ENCODE data around the gene PTH2R.

Gene PTH2R

DNA sequence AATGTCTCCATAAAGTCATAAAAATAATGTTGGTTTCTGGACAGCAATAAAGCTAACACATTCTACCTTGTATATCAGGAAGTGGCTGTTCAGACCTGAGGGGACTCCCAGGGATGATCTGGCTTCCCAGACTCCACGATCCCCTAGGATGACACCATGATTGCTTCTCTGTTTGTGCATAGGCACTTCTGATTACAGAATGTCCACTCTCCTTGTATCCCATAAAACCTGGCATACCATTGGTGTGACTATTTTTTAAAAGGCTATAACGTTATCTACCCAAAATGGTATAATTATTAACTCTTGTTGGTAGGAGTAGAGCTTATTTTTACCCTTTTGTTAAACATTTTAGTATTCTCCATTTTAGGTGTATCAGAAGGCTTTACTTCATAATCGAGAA lies 57.1 kb downstream of the PTH2R start:
- H2BK120ac ChIP-seq (ENCODE audit: insufficient read depth, low read length, poor library complexity): no peak overlapping the region
- no peak overlapping the region for H3K4me3 ChIP-seq (ENCODE audit: low read depth, low read length)
- no peak overlapping the region for H4K8ac ChIP-seq (ENCODE audit: low read depth, low read length)
- H2AK5ac ChIP-seq (ENCODE audit: low read length): no peak overlapping the region
- no peaks in the 10 kb centered on the region for H3K27me3 ChIP-seq (ENCODE audit: insufficient read depth, low read length)
- H3K4me1 ChIP-seq (ENCODE audit: control insufficient read depth in 1 of 2, insufficient read depth in 2 of 2, low read length in 2 of 2): no peaks in the 10 kb centered on the region
- H3K27ac ChIP-seq (ENCODE audit: low read depth, low read length): no peak overlapping the region
- H3K9me3 ChIP-seq (ENCODE audit: insufficient read depth, low read depth, low read length): no peaks in the 10 kb centered on the region
- H4K12ac ChIP-seq (ENCODE audit: low read depth, low read length): no peak overlapping the region
- H3K9ac ChIP-seq (ENCODE audit: low read length): no peak overlapping the region
- no peaks in the 10 kb centered on the region for H3K79me1 ChIP-seq (ENCODE audit: low read length)
- no peak overlapping the region for H3K14ac ChIP-seq (ENCODE audit: low read length)
- no peak overlapping the region for H3K4me2 ChIP-seq (ENCODE audit: low read length)
- H2AFZ ChIP-seq (ENCODE audit: insufficient read depth, low read length, poor library complexity): no peak overlapping the region
- H3K4ac ChIP-seq (ENCODE audit: low read depth, low read length): no peak overlapping the region
- no peak overlapping the region for H2BK5ac ChIP-seq (ENCODE audit: low read depth, low read length, poor library complexity)
- no peaks in the 10 kb centered on the region for H3K36me3 ChIP-seq (ENCODE audit: control insufficient read depth in 1 of 2, insufficient read depth in 2 of 2, low read length in 2 of 2)
- H3K79me2 ChIP-seq (ENCODE audit: control insufficient read depth, insufficient read depth, low read length, poor library complexity): no peaks in the 10 kb centered on the region
- no peak for DNase-seq
- no peak overlapping the region for H3K18ac ChIP-seq (ENCODE audit: low read length)
- H2BK12ac ChIP-seq (ENCODE audit: low read length): no peak overlapping the region
- no peak overlapping the region for H4K91ac ChIP-seq (ENCODE audit: low read depth, low read length)
- WGBS (ENCODE audit: extremely low coverage, insufficient coverage, insufficient read length): no CpG with 5 or more reads among the region's 3 CpGs
- H3K23ac ChIP-seq (ENCODE audit: low read length): no peak overlapping the region

DNA sequence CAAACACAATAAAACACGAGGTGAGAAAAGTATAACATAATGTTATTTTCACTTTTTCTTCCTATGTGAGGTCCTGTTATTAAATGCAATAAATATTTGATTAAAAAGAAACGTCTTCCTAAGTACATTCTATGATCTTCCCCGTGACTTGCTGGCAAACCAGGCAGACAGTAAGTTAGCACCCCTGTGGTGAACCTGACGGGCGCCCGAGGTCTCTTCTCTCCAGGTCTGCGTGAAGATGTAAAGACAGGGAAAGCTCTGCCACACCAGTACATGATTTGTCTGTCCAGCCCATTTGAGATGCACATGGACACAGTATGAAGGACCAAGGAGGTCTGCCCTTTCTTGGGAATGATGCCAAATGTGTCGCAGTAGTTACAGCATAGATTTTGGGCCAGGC lies 57.6 kb downstream of the PTH2R start:
- H3K9me3 ChIP-seq (ENCODE audit: insufficient read depth, low read depth, low read length): no peaks in the 10 kb centered on the region
- no peak for DNase-seq
- H3K27ac ChIP-seq (ENCODE audit: low read depth, low read length): no peak overlapping the region
- no peak overlapping the region for H3K18ac ChIP-seq (ENCODE audit: low read length)
- no peak overlapping the region for H4K91ac ChIP-seq (ENCODE audit: low read depth, low read length)
- H2AFZ ChIP-seq (ENCODE audit: insufficient read depth, low read length, poor library complexity): no peak overlapping the region
- H3K9ac ChIP-seq (ENCODE audit: low read length): no peak overlapping the region
- no peaks in the 10 kb centered on the region for H3K79me1 ChIP-seq (ENCODE audit: low read length)
- no peak overlapping the region for H3K23ac ChIP-seq (ENCODE audit: low read length)
- no peak overlapping the region for H3K4me3 ChIP-seq (ENCODE audit: low read depth, low read length)
- H4K12ac ChIP-seq (ENCODE audit: low read depth, low read length): no peak overlapping the region
- H4K8ac ChIP-seq (ENCODE audit: low read depth, low read length): no peak overlapping the region
- H2BK5ac ChIP-seq (ENCODE audit: low read depth, low read length, poor library complexity): no peak overlapping the region
- no peaks in the 10 kb centered on the region for H3K4me1 ChIP-seq (ENCODE audit: control insufficient read depth in 1 of 2, insufficient read depth in 2 of 2, low read length in 2 of 2)
- no peaks in the 10 kb centered on the region for H3K79me2 ChIP-seq (ENCODE audit: control insufficient read depth, insufficient read depth, low read length, poor library complexity)
- H3K27me3 ChIP-seq (ENCODE audit: insufficient read depth, low read length): no peaks in the 10 kb centered on the region
- H3K4ac ChIP-seq (ENCODE audit: low read depth, low read length): no peak overlapping the region
- H2BK12ac ChIP-seq (ENCODE audit: low read length): no peak overlapping the region
- no peak overlapping the region for H3K14ac ChIP-seq (ENCODE audit: low read length)
- H2AK5ac ChIP-seq (ENCODE audit: low read length): no peak overlapping the region
- H2BK120ac ChIP-seq (ENCODE audit: insufficient read depth, low read length, poor library complexity): no peak overlapping the region
- no peaks in the 10 kb centered on the region for H3K36me3 ChIP-seq (ENCODE audit: control insufficient read depth in 1 of 2, insufficient read depth in 2 of 2, low read length in 2 of 2)
- no peak overlapping the region for H3K4me2 ChIP-seq (ENCODE audit: low read length)
- WGBS (ENCODE audit: extremely low coverage, insufficient coverage, insufficient read length): no CpG with 5 or more reads among the region's 8 CpGs

DNA sequence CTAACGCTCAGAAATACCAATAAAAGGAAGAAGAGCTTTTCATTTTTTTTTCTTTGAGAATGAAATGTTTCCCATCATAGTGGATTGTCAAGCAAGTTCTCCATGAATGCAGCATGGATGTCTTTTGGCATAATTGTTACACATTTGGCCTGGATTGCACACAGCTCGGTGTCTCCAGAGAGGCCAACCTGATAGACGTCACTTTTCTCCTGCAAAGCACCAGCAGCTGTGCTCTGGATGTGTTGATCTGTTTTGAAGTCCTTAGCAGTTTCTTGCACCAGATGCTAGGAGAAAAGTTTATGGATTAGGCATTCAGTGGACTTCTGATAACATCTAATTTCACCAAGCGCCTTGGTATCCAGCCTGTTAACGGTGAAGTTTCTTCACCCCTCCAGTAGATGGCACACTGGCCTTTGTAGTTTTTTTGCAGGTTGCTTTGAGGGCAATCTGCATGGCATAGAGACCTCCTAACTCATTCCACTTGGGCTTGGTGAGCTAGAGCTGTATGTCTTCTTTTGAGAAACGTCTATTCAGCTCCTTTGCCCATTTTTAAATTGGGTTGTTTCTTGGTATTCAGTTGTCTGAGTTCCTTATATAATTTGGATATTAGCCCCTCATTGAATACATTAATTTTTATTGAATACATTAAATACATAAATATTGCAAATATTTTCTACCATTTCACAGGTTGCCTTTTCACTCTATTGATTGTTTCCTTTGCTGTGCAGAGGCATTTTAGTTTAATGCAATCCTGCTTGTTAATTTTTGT lies 59.7 kb downstream of the PTH2R start:
- H3K23ac ChIP-seq (ENCODE audit: low read length): no peak overlapping the region
- no peaks in the 10 kb centered on the region for H3K36me3 ChIP-seq (ENCODE audit: control insufficient read depth in 1 of 2, insufficient read depth in 2 of 2, low read length in 2 of 2)
- H3K14ac ChIP-seq (ENCODE audit: low read length): no peak overlapping the region
- no peak overlapping the region for H3K4me3 ChIP-seq (ENCODE audit: low read depth, low read length)
- no peak overlapping the region for H2AFZ ChIP-seq (ENCODE audit: insufficient read depth, low read length, poor library complexity)
- H4K91ac ChIP-seq (ENCODE audit: low read depth, low read length): no peak overlapping the region
- H4K8ac ChIP-seq (ENCODE audit: low read depth, low read length): no peak overlapping the region
- H3K18ac ChIP-seq (ENCODE audit: low read length): no peak overlapping the region
- no peak overlapping the region for H4K12ac ChIP-seq (ENCODE audit: low read depth, low read length)
- H2BK5ac ChIP-seq (ENCODE audit: low read depth, low read length, poor library complexity): no peak overlapping the region
- H3K79me2 ChIP-seq (ENCODE audit: control insufficient read depth, insufficient read depth, low read length, poor library complexity): no peaks in the 10 kb centered on the region
- DNase-seq: peak; percentile 27 to 69
- WGBS (ENCODE audit: extremely low coverage, insufficient coverage, insufficient read length): no CpG with 5 or more reads among the region's 6 CpGs
- no peaks in the 10 kb centered on the region for H3K27me3 ChIP-seq (ENCODE audit: insufficient read depth, low read length)
- H3K4me1 ChIP-seq (ENCODE audit: control insufficient read depth in 1 of 2, insufficient read depth in 2 of 2, low read length in 2 of 2): no peaks in the 10 kb centered on the region
- no peaks in the 10 kb centered on the region for H3K79me1 ChIP-seq (ENCODE audit: low read length)
- no peak overlapping the region for H2BK120ac ChIP-seq (ENCODE audit: insufficient read depth, low read length, poor library complexity)
- no peaks in the 10 kb centered on the region for H3K9me3 ChIP-seq (ENCODE audit: insufficient read depth, low read depth, low read length)
- no peak overlapping the region for H2BK12ac ChIP-seq (ENCODE audit: low read length)
- no peak overlapping the region for H3K4ac ChIP-seq (ENCODE audit: low read depth, low read length)
- H2AK5ac ChIP-seq (ENCODE audit: low read length): no peak overlapping the region
- no peak overlapping the region for H3K9ac ChIP-seq (ENCODE audit: low read length)
- no peak overlapping the region for H3K4me2 ChIP-seq (ENCODE audit: low read length)
- no peak overlapping the region for H3K27ac ChIP-seq (ENCODE audit: low read depth, low read length)

DNA sequence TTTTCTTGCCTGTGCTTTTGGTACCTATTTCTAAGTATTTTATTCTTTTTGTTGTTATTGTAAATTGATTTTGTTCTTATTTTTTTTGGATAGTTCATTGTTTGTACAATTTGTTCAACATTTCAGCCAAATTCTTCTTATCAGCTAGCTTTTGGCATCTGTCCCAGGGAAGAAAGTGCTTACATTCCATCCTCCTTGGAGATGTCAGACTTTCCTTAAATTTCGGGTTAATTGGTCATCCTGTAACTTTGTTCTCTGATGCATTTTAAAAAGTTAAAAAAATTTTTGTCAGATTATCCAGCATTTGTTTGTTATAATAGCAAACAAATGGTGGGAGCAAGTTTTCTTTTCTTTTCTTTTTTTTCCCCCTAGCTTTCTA lies 60.3 kb downstream of the PTH2R start:
- WGBS (ENCODE audit: extremely low coverage, insufficient coverage, insufficient read length): no CpG with 5 or more reads among the region's 1 CpG
- no peak overlapping the region for H2AFZ ChIP-seq (ENCODE audit: insufficient read depth, low read length, poor library complexity)
- no peak overlapping the region for H3K4me3 ChIP-seq (ENCODE audit: low read depth, low read length)
- H4K91ac ChIP-seq (ENCODE audit: low read depth, low read length): no peak overlapping the region
- no peaks in the 10 kb centered on the region for H3K27me3 ChIP-seq (ENCODE audit: insufficient read depth, low read length)
- H2BK12ac ChIP-seq (ENCODE audit: low read length): no peak overlapping the region
- H3K27ac ChIP-seq (ENCODE audit: low read depth, low read length): no peak overlapping the region
- H3K4me2 ChIP-seq (ENCODE audit: low read length): no peak overlapping the region
- no peak overlapping the region for H2BK120ac ChIP-seq (ENCODE audit: insufficient read depth, low read length, poor library complexity)
- H3K36me3 ChIP-seq (ENCODE audit: control insufficient read depth in 1 of 2, insufficient read depth in 2 of 2, low read length in 2 of 2): no peaks in the 10 kb centered on the region
- no peak overlapping the region for H4K8ac ChIP-seq (ENCODE audit: low read depth, low read length)
- H3K9ac ChIP-seq (ENCODE audit: low read length): no peak overlapping the region
- H3K79me2 ChIP-seq (ENCODE audit: control insufficient read depth, insufficient read depth, low read length, poor library complexity): no peaks in the 10 kb centered on the region
- no peak overlapping the region for H3K4ac ChIP-seq (ENCODE audit: low read depth, low read length)
- no peak overlapping the region for H3K18ac ChIP-seq (ENCODE audit: low read length)
- no peaks in the 10 kb centered on the region for H3K79me1 ChIP-seq (ENCODE audit: low read length)
- no peaks in the 10 kb centered on the region for H3K9me3 ChIP-seq (ENCODE audit: insufficient read depth, low read depth, low read length)
- DNase-seq: no peak
- no peak overlapping the region for H4K12ac ChIP-seq (ENCODE audit: low read depth, low read length)
- H3K14ac ChIP-seq (ENCODE audit: low read length): no peak overlapping the region
- no peaks in the 10 kb centered on the region for H3K4me1 ChIP-seq (ENCODE audit: control insufficient read depth in 1 of 2, insufficient read depth in 2 of 2, low read length in 2 of 2)
- no peak overlapping the region for H2BK5ac ChIP-seq (ENCODE audit: low read depth, low read length, poor library complexity)
- H2AK5ac ChIP-seq (ENCODE audit: low read length): no peak overlapping the region
- H3K23ac ChIP-seq (ENCODE audit: low read length): no peak overlapping the region
